GM23338 (cell line): ENCODE measurements around the gene KCNA2.

ENCODE experiments used
- CREB1 ChIP-seq: fragments of 250-450 bp; sonication (Bioruptor Pico); IDR thresholded peaks from 2 replicates; pipeline ENCODE4 v1.5.0; 2020; ENCODE audit warnings: low read depth, mild to moderate bottlenecking, moderate library complexity
- EZH2 ChIP-seq: fragments of 200-600 bp; sonication (generic); IDR thresholded peaks from one replicate; pipeline ENCODE4 v1.8.0; 2017; ENCODE audit warnings: antibody characterized with exemption, mild to moderate bottlenecking, low read depth; ENCODE audit not compliant: unreplicated experiment
- EZH2phosphoT487 ChIP-seq: fragments of 200-600 bp; sonication (generic); IDR thresholded peaks from one replicate; pipeline ENCODE4 v1.8.1; 2018; ENCODE audit warnings: antibody characterized with exemption; ENCODE audit not compliant: unreplicated experiment
- JUNB ChIP-seq: IDR thresholded peaks from one replicate; pipeline ENCODE4 v1.6.1; 2016; ENCODE audit warnings: antibody characterized with exemption; ENCODE audit not compliant: unreplicated experiment
- POLR2AphosphoS5 ChIP-seq: IDR thresholded peaks from 2 replicates; pipeline ENCODE4 v1.6.1; 2016; ENCODE audit warnings: antibody characterized with exemption, low read depth
- TF ChIP-seq, protein P1 (sequence below), 2 experiments: fragments of 200-600 bp in 1 of 2; sonication (generic) in 1 of 2; conservative IDR thresholded peaks; 2 replicates each; pipeline versions ENCODE4 v1.5.1 to v1.6.1; 2016 to 2017; ENCODE audit warnings: antibody characterized with exemption in 2 of 2, low read depth in 2 of 2, mild to moderate bottlenecking in 2 of 2, moderate library complexity in 1 of 2

DNA sequence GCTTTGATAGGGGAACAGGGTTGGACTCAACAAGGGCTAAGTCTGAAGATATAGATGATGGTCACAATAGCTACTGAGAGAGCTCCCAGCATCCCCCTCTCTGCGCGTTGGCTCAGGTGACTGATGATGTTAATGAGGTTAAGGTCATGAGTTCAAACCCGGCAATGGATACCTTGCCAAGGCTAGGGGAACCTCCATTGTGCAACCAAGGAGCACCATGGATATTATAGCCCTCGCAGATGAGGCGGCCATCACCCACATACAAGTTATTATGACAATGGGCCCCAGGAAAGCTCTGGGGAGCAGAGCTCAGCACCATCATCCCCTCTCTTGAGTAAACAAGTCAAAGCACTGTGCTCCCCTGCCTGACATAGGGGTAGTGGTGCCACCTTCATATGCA lies 8.2 kb downstream of the KCNA2 start:
- TF ChIP-seq, protein P1, sequence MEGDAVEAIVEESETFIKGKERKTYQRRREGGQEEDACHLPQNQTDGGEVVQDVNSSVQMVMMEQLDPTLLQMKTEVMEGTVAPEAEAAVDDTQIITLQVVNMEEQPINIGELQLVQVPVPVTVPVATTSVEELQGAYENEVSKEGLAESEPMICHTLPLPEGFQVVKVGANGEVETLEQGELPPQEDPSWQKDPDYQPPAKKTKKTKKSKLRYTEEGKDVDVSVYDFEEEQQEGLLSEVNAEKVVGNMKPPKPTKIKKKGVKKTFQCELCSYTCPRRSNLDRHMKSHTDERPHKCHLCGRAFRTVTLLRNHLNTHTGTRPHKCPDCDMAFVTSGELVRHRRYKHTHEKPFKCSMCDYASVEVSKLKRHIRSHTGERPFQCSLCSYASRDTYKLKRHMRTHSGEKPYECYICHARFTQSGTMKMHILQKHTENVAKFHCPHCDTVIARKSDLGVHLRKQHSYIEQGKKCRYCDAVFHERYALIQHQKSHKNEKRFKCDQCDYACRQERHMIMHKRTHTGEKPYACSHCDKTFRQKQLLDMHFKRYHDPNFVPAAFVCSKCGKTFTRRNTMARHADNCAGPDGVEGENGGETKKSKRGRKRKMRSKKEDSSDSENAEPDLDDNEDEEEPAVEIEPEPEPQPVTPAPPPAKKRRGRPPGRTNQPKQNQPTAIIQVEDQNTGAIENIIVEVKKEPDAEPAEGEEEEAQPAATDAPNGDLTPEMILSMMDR (conservative IDR thresholded peaks at IDR 0.05; ENCODE audit: low read depth in 2 of 2), result no peak
- TF ChIP-seq CREB1 (CRISPR knock-in tag) (no peak), JUNB (no peak), POLR2AphosphoS5 (no peak), EZH2 (no peak), EZH2phosphoT487 (no peak)
